ENCODE data around the gene PALD1. TPM values are rescaled to one million over a fixed set of nuclear protein-coding genes. Genes with fewer than 3 reads are reported as not detected.

The PALD1 gene
- total RNA-seq, 1 experiment from 2014 or later, result 0.38 TPM

GRCh38 chr10:70499836-70500167 lies 21.2 kb downstream of the PALD1 start:
- no TSS peak for BruUV-seq (replicated peaks)
- Mint-ChIP-seq H3K36me3 (ENCODE audit: insufficient read depth, unreplicated experiment) (no peaks in the 10 kb centered on the region), H3K9me3 (ENCODE audit: low read depth, unreplicated experiment) (no peaks in the 10 kb centered on the region), H3K4me3 (ENCODE audit: low read depth, unreplicated experiment) (no peak overlapping the region), H3K4me1 (ENCODE audit: low read depth, unreplicated experiment) (no peaks in the 10 kb centered on the region), H3K27ac (ENCODE audit: unreplicated experiment) (no peak overlapping the region), H3K27me3 (ENCODE audit: unreplicated experiment) (peaks cover 49% of the 10 kb centered on the region)
- CTCF ChIA-PET, result no interaction called here
- no peak for TF ChIP-seq CTCF (IDR thresholded peaks at IDR 0.05; ENCODE audit: unreplicated experiment)
- intact Hi-C loops (cut with micrococcal nuclease; ENCODE audit: unreplicated experiment), result no loop called here
- DNase-seq, result no peak

- no peaks in the 10 kb centered on the region for H3K9me3 Mint-ChIP-seq (ENCODE audit: low read depth, unreplicated experiment)
- intact Hi-C loops (cut with micrococcal nuclease; ENCODE audit: unreplicated experiment), result no loop called here
- CTCF ChIA-PET, result no interaction called here
- TF ChIP-seq CTCF (IDR thresholded peaks at IDR 0.05; ENCODE audit: unreplicated experiment), result no peak
- H3K27me3 Mint-ChIP-seq (ENCODE audit: unreplicated experiment), result peaks cover 43% of the 10 kb centered on the region
- H3K4me1 Mint-ChIP-seq (ENCODE audit: low read depth, unreplicated experiment), result no peaks in the 10 kb centered on the region
- H3K36me3 Mint-ChIP-seq (ENCODE audit: insufficient read depth, unreplicated experiment), result no peaks in the 10 kb centered on the region
- no peak overlapping the region for H3K27ac Mint-ChIP-seq (ENCODE audit: unreplicated experiment)
- DNase-seq, result no peak
- no peak overlapping the region for H3K4me3 Mint-ChIP-seq (ENCODE audit: low read depth, unreplicated experiment)
- BruUV-seq (replicated peaks), result no TSS peak
Measured at GRCh38 chr10:70500368-70500767, 21.8 kb downstream of the PALD1 start.

GRCh38 chr10:70500812-70501301 lies 22.3 kb downstream of the PALD1 start:
- no peak for TF ChIP-seq CTCF (IDR thresholded peaks at IDR 0.05; ENCODE audit: unreplicated experiment)
- intact Hi-C loops (cut with micrococcal nuclease; ENCODE audit: unreplicated experiment), result no loop called here

GRCh38 chr10:70502406-70502805 lies 23.8 kb downstream of the PALD1 start:
- TF ChIP-seq CTCF (IDR thresholded peaks at IDR 0.05; ENCODE audit: unreplicated experiment), result no peak
- Mint-ChIP-seq H3K27me3 (ENCODE audit: unreplicated experiment) (peaks cover 27% of the 10 kb centered on the region), H3K4me3 (ENCODE audit: low read depth, unreplicated experiment) (no peak overlapping the region), H3K9me3 (ENCODE audit: low read depth, unreplicated experiment) (no peaks in the 10 kb centered on the region), H3K27ac (ENCODE audit: unreplicated experiment) (no peak overlapping the region), H3K4me1 (ENCODE audit: low read depth, unreplicated experiment) (no peaks in the 10 kb centered on the region), H3K36me3 (ENCODE audit: insufficient read depth, unreplicated experiment) (no peaks in the 10 kb centered on the region)
- intact Hi-C loops (cut with micrococcal nuclease; ENCODE audit: unreplicated experiment), result no loop called here
- BruUV-seq (replicated peaks), result no TSS peak
- DNase-seq, result no peak
- CTCF ChIA-PET, result interaction anchor here (0.6 kb wide), 1 partner anchor 325 kb away, joined by 3 read pairs; no protein-coding TSS in a partner anchor

More at GRCh38 chr10:70500812-70501301, 22.3 kb downstream of the PALD1 start:
- Mint-ChIP-seq H3K27ac (ENCODE audit: unreplicated experiment) (no peak overlapping the region), H3K4me3 (ENCODE audit: low read depth, unreplicated experiment) (no peak overlapping the region), H3K4me1 (ENCODE audit: low read depth, unreplicated experiment) (no peaks in the 10 kb centered on the region), H3K36me3 (ENCODE audit: insufficient read depth, unreplicated experiment) (no peaks in the 10 kb centered on the region), H3K9me3 (ENCODE audit: low read depth, unreplicated experiment) (no peaks in the 10 kb centered on the region), H3K27me3 (ENCODE audit: unreplicated experiment) (peaks cover 39% of the 10 kb centered on the region)
- DNase-seq, result no peak
- CTCF ChIA-PET, result no interaction called here
- BruUV-seq (replicated peaks), result no TSS peak
